H1 (cell line): ENCODE data around the gene SIDT1. TPM values are rescaled to one million over a fixed set of nuclear protein-coding genes. Genes with fewer than 3 reads are reported as not detected.

Source experiments
- CHD7 ChIP-seq: fragments of 300-600 bp; sonication (generic); IDR thresholded peaks from 2 replicates; pipeline ENCODE4 v1.7.1; 2012; ENCODE audit warnings: low read length, moderate library complexity, mild to moderate bottlenecking, inconsistent platforms; ENCODE audit not compliant: insufficient replicate concordance
- SIN3A ChIP-seq, 2 experiments: IDR thresholded peaks in 1 of 2; conservative IDR thresholded peaks in 1 of 2; 2 replicates each; pipeline ENCODE4 v1.6.1; 2011 to 2012; ENCODE audit warnings: low read length in 2 of 2, improper control_type of control experiment in 1 of 2, low read depth in 1 of 2, mild to moderate bottlenecking in 1 of 2
- SP2 ChIP-seq: IDR thresholded peaks from 2 replicates; pipeline ENCODE4 v1.6.1; 2012; ENCODE audit warnings: mild to moderate bottlenecking, low read length, inconsistent platforms
- TCF12 ChIP-seq: IDR thresholded peaks from 2 replicates; pipeline ENCODE4 v1.6.1; 2011; ENCODE audit warnings: low read depth, mild to moderate bottlenecking, low read length
- polyA plus RNA-seq, 7 experiments: library from polyadenylated mRNA; depleted of rRNA in 3 of 7; stranded (reverse) in 5 of 7; unstranded in 2 of 7; fragments of >200 nt in 5 of 7; fragments of 200-250 nt in 2 of 7; gene quantifications; 1 replicate in 5 of 7; 2 replicates in 1 of 7; 4 replicates in 1 of 7; pipeline versions ENCODE4 v1.2.1 to v1.2.3, GENCODE V29; 2011 to 2013; ENCODE audit warnings: missing spikeins in 2 of 7, mixed read lengths in 2 of 7
- total RNA-seq: library from RNA; stranded (reverse); fragmentation: NEBNext Ultra II Directional; extraction: Animal tissue kit (Norgen Biotek cat#: 25700); gene quantifications from 2 replicates; pipeline ENCODE4 v1.2.1, GENCODE V29; 2021

Gene SIDT1
- total and polyA plus RNA-seq, 2 of the 8 experiments (the other 6 are each of a cell fraction or from before 2014, with no cell fraction given) = 0.06 TPM; not detected in 1

GRCh38 chr3:113615976-113616375 is 83.6 kb downstream of the SIDT1 start (continued):
- TF ChIP-seq CHD7 (no peak), SIN3A (conservative IDR thresholded peaks at IDR 0.05 in 1 of 2, IDR thresholded peaks at IDR 0.05 in 1 of 2; ENCODE audit: low read depth in 1 of 2, low read length in 2 of 2) (no peak), SP2 (no peak), TCF12 (no peak)
- TF ChIP-seq, all 59 proteins: peak for 0
